ENCODE measurements around the gene ACTR6. TPM values are rescaled to one million over a fixed set of nuclear protein-coding genes. Genes with fewer than 3 reads are reported as not detected.
A peak's percentile ranks its signal among the peaks of the same experiment; 100 is the strongest.

The ACTR6 gene
- 10 to 100 TPM in 11 of 12 donors, not detected in 1; 17.2 to 27.2 (median 21.6) TPM for polyA plus RNA-seq (ENCODE audit: insufficient read length in 12 of 12)
- long read RNA-seq, donor 1, transcript ACTR6-201 (11 exons, 2,464 nt) = major isoform, 8 of 22 reads
- long read RNA-seq, donor 1, partial matches to known transcripts = 13 of 22 reads
- long read RNA-seq, donor 1, other reads (novel, unspliced or antisense) = 0 of 22 reads
- long read RNA-seq, donor 2, transcript ACTR6-201 (11 exons, 2,464 nt) = major isoform, 8 of 20 reads
- long read RNA-seq, donor 2, partial matches to known transcripts = 9 of 20 reads
- long read RNA-seq, donor 2, other reads (novel, unspliced or antisense) = 0 of 20 reads
- long read RNA-seq, donor 3, partial matches to known transcripts = 0 of 3 reads
- long read RNA-seq, donor 3, other reads (novel, unspliced or antisense) = 0 of 3 reads
- long read RNA-seq, donor 4, partial matches to known transcripts = 5 of 7 reads
- long read RNA-seq, donor 4, other reads (novel, unspliced or antisense) = 0 of 7 reads
- long read RNA-seq, donor 5 = 0 reads
- long read RNA-seq, donor 6, partial matches to known transcripts = 6 of 11 reads
- long read RNA-seq, donor 6, other reads (novel, unspliced or antisense) = 0 of 11 reads
- long read RNA-seq, donor 7, transcript ACTR6-201 (11 exons, 2,464 nt) = major isoform, 5 of 12 reads
- long read RNA-seq, donor 7, partial matches to known transcripts = 6 of 12 reads
- long read RNA-seq, donor 7, other reads (novel, unspliced or antisense) = 0 of 12 reads
- long read RNA-seq, donor 8, transcript ACTR6-201 (11 exons, 2,464 nt) = major isoform, 8 of 21 reads
- long read RNA-seq, donor 8, partial matches to known transcripts = 12 of 21 reads
- long read RNA-seq, donor 8, other reads (novel, unspliced or antisense) = 0 of 21 reads
- long read RNA-seq, donor 9, partial matches to known transcripts = 7 of 8 reads
- long read RNA-seq, donor 9, other reads (novel, unspliced or antisense) = 0 of 8 reads
- long read RNA-seq, donor 10, transcript ACTR6-201 (11 exons, 2,464 nt) = major isoform, 8 of 19 reads
- long read RNA-seq, donor 10, partial matches to known transcripts = 11 of 19 reads
- long read RNA-seq, donor 10, other reads (novel, unspliced or antisense) = 0 of 19 reads
- long read RNA-seq, donor 11, transcript ACTR6-201 (11 exons, 2,464 nt) = major isoform, 7 of 26 reads
- long read RNA-seq, donor 11, partial matches to known transcripts = 19 of 26 reads
- long read RNA-seq, donor 11, other reads (novel, unspliced or antisense) = 0 of 26 reads

DNA sequence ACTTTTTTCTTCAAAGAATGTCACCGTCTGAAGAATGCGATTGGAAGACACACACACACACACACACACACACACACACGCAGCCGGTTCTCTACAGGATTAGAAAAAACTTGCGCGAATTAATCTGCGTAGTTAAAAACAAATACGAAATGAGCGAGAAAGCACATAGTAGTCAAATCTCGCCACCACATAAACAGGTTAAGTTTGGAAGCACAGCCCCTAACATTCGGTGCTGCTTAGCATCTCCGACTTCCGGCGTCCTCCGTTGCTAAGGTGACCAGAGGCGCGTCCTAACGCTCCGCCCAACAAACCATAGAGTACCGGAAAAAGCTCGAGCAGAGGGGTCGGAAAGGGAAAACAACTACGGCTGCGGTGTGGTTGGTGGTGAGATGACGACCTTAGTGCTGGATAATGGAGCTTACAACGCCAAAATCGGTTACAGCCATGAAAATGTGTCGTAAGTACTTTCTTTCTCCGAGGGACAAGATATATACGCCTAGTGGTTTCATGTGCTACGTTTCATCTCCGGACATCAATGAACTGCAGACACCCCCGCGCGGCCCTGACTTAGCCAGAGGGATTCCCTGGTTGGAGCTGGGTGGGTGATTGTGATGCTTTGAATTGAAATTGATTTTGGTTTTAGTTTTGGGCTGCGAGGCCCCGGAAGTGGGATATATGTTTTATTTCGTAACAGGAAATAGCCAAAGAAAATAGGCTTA, at the start of gene ACTR6:
Gene ACTR6, plus strand, starts transcription at position 353 of the 719 bp plus-strand sequence. Its CDS starts 37 bp downstream, at position 390.
- DNase-seq = peak; percentile 98

DNA sequence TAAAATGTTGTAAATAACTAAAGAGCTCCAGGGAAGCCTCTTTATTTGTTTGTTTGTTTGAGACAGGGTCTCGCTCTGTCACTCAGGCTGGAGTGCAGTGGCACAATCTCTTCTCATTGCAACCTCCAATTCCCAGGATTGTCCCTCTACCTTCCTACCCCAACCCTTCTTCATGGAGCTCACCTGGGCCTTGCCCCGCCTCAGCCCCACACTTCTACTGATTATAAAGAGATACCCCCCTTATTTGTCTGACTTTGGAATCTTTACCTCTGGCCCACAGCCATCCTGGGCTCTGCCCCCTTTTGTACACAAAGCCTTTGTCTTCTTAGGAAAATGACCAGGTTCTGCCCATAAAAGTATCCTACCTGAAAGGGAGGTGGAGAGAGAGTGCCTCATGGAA, 48.8 kb upstream of the ACTR6 start:
- DNase-seq = no peak

DNA sequence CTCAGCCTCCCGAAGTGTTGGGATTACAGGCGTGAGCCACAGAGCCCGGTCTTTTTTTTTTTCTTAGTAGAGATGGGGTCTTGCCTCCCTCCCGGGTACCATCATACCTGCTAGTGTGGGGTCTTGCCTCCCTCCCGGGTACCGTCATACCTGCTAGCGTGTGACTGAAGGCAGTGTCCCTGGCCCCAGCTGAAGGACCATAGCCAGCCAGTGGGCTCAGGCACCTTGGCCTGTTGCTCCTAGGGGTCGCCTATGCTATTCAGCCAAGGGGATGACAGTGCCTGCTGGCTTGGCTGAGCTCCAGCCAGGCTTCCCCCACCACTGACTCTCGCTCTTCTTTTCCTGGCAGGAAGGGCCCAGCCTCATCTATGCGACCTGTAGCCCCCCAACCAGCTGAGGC, 47.5 kb upstream of the ACTR6 start:
- DNase-seq = no peak

DNA sequence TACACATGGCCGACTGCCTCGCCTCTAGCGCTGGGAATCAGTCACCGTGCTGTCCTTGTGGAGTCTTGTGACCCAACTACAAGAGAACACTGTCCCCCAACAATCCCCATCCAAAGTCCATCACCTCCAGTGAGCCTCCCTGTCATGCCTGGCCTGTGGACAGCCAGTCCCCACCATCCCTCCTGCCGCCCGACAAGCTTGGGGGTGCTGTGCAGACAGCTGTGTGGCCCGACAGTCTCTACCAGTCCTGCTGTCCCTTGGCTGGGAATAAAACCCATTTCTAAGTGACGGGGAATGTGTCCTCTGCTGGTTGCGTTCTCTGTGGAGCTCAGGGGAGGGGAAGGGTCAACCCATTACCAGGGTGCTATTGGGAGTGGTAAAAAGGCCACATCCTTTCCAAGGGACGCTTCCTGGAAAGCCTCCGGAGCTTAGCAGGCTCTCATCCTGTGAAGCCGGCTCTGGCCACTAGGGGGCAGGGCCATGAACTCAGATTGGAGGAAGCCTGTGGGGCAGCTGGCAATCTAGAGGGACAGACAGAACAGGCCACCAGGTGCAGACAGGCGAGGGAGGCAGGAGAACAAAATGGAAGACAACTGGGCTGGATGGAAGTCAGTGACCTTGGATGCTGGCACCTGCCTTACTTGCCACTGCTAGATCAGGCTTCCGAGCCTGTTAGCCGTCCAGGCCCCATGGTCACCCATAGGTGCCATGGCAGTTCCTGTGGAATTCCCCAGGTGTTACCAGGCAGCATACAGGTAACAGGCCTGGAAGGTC, 46.0 kb upstream of the ACTR6 start:
- DNase-seq = no peak

DNA sequence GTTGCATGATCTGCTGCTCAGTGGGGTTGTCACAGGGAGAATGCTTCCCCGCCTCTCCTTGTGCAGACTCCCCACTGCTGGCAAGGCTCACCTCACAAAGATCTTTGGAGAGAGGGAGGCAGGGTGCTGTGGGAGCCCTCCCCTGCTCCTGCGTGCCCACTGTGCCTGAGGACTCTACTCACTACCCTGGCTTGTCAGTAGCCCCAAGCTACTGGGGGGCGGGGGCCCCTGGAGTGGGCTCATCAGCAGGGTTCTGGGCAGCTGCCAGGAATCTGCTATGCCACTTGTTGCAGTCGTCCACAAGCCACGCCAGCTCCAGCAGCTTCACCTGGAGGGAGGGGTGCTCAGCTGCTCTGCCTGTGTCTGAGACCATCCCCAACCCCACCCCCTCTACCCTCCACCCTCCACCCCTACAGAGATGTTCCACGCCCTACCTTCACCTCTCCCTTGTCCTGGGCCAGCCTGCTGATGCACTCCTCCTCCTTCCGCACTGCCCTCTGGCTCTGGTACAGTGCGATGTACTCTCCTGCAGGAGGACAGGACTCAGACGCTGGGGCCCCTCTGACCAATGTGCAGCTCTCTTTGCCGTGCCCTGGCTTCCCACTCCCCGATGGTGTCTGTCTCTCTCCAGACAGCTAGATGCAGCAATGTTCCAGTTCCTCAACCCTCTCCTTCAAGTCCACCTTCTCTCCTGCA, 43.7 kb upstream of the ACTR6 start:
- no peak for DNase-seq

DNA sequence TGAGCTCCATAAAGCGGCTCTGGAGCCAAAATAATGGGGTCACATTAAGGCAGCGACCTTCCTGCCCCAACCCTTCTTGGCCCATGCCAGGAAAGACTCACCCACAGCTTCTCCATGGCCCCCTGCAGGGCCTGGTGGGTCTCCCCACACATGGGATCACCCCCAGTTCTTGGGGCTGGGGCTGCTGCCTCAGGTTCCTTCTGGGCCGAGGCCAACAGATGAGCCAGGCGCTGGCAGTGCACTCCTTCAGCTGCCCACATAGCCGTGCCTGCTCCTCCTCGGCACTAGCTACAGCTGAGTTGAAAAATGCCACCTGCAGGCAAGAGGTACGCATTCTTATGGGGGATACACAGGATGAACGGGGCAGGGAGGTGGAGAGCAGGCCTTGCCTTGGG, 43.2 kb upstream of the ACTR6 start:
- DNase-seq = no peak

DNA sequence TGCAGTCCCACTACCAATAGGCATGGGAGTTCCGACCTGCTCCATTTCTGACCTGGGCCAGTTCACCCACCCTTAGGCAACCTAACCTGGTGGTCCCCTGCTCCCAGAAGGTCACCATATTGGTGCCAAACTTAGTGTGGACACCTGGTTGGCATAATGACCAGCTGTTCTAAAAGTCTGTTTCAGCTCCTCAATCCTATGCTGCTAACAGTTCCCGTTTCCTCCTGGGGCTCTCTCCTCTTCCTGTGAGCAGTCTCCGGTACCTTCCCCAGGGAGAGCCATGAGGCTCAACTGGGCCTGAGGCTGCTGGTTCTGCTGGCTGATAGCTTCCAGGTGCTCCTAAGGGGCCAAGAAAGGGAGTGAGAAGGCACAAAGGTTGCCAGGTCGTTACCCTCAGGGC, 42.1 kb upstream of the ACTR6 start:
- no peak for DNase-seq

DNA sequence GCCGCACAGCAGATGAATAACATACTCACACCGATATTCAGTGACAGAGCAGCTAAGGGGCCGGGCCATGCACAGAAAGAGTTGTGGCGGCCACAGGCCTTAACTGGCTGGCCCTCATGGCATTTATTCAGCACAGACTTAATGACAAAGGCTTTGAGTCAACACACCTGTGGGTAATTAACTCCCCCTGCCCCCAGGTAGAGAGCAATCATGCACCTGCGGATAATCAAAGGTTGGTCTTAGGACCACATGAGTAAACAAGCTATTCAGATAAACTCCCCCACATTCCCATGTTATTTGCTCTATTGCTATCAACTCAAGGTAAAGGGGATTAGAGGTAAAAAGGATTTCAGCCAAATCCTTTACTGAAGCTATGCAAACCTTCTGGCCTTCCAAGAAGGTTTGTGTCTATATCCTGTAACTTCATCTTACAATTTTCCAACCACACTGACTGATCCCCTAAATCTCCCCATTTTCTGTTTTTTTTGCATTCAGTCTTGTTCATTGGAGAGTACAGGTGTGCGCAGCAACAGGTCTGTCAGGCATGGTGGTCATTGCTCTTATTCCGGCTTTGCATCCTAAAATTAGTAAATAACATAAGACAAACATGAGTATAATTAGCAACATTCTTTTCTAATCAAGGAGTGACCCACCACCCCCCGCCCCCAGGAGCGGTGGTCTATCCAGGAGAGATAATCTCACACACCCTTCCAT, 41.1 kb upstream of the ACTR6 start:
- DNase-seq = no peak

DNA sequence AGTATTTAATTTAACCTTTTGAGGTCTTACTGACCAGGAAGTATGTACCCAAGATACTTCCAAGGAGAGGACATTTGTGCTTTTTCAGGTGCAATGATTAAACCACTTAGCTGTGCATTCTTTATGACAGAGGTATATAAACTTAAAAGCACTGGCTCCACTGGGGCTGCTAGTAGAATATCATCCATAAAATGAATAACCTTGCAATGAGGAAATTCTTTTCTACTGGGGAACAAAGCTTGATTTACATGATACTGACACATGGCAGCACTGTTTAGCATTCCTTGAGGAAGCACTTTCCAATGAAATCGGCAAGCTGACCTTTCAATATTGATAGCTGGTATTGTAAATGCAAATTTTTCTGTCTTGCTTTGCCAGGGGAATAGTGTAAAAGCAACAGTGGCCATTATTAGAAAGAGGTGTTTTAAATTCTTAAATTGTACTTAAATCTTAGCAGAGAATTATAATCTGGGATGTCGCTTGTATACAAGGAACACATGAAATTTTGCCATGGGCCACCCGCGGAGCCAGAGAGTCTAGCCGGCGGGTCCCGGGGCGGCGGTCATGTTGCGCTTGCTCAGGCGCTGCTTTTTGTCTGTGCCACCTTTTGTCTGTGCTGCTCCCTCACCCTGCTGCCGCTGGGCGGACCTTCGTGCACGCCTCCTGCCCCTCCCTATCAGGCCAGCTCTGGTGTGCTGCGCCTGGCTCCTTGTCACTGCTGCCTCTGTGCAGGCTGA, 37.0 kb upstream of the ACTR6 start:
- DNase-seq = peak; percentile 35

DNA sequence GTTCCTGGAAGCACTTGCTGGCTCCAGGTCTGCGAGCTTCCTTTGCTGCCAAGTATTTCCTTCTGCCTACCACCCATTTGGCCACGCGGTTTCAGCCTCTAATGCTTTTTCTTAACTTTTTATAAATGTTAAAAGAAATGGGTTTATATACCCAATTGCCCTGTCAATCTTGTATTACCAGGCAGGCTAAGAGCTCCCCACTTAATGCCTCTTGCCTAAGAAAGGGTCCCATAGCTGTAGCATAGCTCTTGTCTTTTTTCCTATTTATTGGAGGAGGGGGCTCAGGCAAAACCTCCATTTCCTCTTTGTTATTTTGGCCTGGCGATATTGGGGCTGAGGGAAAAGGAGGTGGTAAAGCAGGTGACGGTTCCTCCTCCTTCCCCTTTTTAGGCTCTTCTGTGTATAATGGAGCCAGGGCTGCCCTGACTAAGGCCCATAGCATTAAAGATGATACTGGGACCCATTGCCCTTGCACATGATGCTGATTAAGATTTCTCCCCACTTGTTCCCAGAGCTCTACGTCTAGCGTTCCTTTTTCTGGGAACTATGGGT, 36.4 kb upstream of the ACTR6 start:
- DNase-seq = no peak

DNA sequence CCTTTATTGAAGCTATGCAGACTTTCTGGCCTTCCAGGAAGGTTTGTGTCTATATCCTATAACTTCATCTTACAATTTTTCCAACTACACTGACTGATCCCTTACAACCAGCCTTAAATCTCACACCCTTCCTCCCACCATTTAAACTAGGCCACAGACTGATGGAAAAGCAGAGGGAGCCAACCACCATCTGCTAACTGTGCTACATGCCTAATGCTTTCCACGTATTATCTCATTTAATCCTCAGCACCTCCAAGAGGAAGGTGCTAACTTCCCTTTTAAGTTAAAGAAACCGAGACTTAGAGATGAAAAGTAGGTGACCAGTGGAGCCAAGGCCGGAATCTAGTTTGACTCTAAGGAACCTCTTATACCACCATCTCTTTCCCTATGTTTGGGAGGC, 35.3 kb upstream of the ACTR6 start:
- DNase-seq = no peak

DNA sequence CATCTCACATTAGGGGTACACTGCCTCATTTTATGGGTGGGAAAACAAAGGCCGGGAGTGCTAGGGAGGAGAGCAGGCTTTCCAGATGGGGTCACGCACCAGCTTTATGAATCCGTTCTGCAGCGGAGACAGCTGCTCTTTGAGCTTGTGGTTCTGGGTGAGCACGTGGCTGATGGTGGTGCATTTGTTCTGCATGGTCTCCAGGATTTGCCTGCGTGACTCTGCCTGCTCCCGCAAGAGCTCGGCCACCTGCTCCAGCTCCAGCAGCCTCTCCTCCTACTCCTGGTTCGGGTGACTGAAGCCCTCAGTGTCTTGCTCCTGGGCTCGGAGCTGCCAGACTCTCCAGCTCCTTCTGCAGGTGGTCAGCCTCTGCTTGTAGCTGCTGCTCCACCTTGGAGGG, 34.4 kb upstream of the ACTR6 start:
- DNase-seq = no peak

DNA sequence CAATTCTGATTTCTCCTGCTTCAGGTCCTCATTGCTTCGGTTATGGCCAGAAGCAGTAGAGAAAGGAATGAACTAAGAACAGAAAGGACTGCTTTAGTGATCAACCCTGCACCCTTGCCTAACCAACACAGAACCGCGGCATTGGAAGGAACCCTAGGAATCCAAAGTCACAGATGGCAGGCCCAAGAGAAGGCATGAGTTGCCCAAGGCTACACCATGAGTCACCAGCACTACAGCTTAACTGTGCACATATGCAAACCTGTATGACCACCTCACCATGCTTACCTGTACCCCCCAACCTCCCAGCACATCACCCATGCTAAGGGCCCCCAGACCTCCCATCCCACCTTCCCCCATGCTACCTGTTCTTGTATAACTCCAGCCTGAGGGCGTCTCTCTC, 32.1 kb upstream of the ACTR6 start:
- DNase-seq = no peak

DNA sequence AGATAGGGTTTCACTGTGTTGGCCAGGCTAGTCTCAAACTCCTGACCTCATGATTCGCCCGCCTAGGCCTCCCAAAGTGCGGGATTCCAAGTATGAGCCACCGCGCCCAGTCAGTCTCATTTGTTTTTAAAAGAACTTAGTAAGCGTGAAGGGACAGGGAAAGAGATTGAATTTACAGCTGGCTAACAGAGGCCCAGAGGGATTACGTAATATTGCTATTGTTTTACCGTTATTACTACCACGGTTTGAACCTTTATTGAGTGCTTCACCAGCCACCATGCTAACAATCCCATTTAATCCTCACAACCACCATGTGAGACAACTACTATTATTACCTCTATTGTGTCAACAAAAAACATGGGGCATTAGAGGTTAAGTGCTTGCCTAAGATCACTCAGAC, 31.3 kb upstream of the ACTR6 start:
- no peak for DNase-seq

DNA sequence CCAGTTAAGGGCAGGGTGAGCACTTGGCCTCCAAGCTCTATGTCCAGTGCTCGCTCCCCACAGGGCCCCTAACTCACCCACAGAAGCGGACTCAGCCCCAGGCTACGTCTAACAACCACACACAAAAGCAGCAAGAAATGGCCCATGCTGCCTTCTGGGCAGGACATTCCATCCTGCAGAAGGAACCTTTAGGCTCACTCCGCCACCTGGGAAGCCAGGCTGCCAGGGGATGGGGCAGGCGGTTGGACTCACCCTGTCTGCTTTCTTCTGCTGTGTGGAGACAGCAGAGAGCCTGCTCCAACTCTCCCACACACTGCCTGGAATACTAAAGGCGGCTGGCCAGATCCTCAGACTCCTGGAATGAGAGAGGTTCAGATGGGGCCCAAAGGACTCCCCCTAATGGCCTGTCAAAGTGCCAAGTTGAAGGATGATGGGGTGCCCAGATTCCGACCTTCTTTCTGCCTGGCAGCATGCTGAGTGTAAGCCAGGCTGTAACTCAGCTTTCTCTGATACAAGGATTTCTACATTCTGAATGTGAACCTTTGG, 30.2 kb upstream of the ACTR6 start:
- no peak for DNase-seq

DNA sequence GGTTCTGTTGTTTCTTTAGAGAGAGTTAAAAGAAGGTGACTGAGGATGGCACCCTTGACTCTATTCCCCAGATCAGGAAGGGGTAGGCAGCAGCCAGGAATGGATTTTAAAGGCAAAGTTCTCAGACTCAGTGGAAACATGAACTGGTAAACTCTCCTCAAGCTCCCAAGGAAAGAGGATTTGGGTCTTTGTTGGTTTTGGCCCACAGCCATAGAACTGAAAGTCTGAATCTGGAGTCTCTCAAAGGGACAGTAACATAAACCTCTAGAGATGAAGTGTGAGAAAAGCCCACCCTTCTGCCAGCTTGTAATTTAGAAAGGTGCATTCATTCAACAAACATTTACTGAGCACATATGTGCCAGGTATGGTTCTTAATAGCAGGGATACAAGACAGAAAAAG, 29.4 kb upstream of the ACTR6 start:
- DNase-seq = no peak

DNA sequence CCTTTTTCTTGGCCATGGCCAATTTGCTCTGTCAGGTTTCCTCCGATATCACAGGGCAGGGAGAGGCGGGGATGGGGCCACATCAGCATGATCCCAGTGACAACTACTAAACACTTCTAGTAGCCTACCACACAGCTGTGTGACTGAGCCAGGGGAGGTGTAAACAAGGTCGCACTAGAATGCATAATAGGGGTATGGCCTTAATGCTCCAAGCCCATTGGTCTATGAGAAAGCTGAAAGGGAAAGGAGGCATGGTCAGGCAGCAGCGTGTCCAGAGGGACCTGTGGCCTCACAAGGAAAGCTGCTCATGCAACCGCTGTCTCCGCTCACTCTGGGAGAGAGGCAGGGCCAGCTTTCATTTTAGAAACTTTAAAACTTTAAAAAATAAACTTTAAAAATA, 27.5 kb upstream of the ACTR6 start:
- DNase-seq = no peak

DNA sequence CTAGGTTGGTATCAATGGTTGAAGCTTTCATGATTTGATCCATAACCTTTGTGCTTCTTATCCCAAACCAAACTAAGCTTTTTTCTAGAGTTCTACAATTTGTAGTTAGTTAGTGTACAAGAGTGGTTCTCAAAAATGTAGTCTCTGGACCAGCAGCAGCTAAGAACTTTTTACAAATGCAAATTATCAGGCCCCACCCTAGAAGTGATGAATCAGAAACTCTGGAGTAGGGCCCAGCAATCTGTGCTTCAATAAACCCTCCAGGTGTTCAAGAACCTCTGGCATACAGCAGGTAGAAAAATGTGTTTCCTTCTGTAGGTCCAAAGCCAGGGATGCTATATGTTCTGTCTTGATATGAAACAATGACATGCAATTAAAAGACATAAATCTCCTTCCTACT, 26.1 kb upstream of the ACTR6 start:
- no peak for DNase-seq
